Activated CD8-positive, alpha-beta T cell treated with anti-CD3 and anti-CD28 coated beads, Interleukin-2, amount 10 ng/mL, durations not matched to agents 7 days and 5 days (primary cell): ENCODE results near the gene WWC1. TPM values are rescaled to one million over a fixed set of nuclear protein-coding genes. Genes with fewer than 3 reads are reported as not detected.

Source experiments
- ATAC-seq: fragments of 150-1000 bp; cut with Tn5 transposase; one replicate; pipeline ENCODE4 v1.10.0; 2021; ENCODE audit warnings: moderate library complexity
- CTCF ChIA-PET: fragments of 350-600 bp; sonication (Branson Sonifier 250); formaldehyde crosslinking; loops from one replicate; lab custom pipeline; 2021; ENCODE audit warnings: antibody characterized with exemption; lab: Charles Lee
- POLR2A ChIA-PET: fragments of 350-600 bp; sonication (Branson Sonifier 250); formaldehyde crosslinking; loops from one replicate; lab custom pipeline; 2021; ENCODE audit warnings: antibody characterized with exemption; lab: Charles Lee
- DNase-seq: peaks from one replicate; pipeline ENCODE4 v3.0.0-alpha.2; 2020
- H3K27ac Mint-ChIP-seq: one replicate; pipeline ENCODE4 v1.8.0; 2021; ENCODE audit warnings: mild to moderate bottlenecking, mixed read lengths
- H3K27me3 Mint-ChIP-seq: one replicate; pipeline ENCODE4 v1.8.0; 2021; ENCODE audit warnings: low read depth, mixed read lengths
- H3K36me3 Mint-ChIP-seq: one replicate; pipeline ENCODE4 v1.8.0; 2021; ENCODE audit warnings: low read depth, mixed read lengths
- H3K4me1 Mint-ChIP-seq: one replicate; pipeline ENCODE4 v1.8.0; 2021; ENCODE audit warnings: low read depth, mixed read lengths
- H3K4me3 Mint-ChIP-seq: one replicate; pipeline ENCODE4 v1.8.0; 2021; ENCODE audit warnings: mild to moderate bottlenecking, mixed read lengths
- H3K9me3 Mint-ChIP-seq: one replicate; pipeline ENCODE4 v1.8.0; 2022; ENCODE audit warnings: mixed read lengths; ENCODE audit not compliant: insufficient read depth
- total RNA-seq, 2 experiments: library from RNA; stranded (reverse); gene quantifications; one replicate each; pipeline ENCODE4 v1.2.3, GENCODE V29; 2021

The WWC1 gene
- total RNA-seq, 2 experiments from 2014 or later, result not detected

DNA sequence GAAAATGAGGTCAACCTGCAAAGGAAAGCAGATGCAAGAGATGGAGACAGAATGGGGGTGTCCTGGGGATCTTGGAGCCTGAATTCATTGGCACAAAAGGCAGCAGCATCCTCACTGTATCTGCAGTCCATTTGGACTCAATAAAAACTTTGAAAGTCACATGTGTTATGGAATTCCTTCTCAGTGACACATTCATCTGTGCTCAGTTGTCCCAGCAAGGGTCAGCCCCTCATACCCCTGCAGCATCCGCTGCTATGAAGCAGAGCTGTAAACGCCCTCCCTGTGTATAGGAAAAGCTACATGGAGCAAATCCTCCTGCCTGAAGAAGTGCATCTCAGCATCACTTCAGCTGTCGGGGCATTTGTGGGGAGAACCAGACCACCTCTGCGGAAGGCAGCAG, 180.3 kb downstream of the WWC1 start:
- ChIA-PET POLR2A (no interaction called here), CTCF (no interaction called here)
- H3K27me3 Mint-ChIP-seq, result no peaks in the 10 kb centered on the region
- H3K4me3 Mint-ChIP-seq, result no peak overlapping the region
- no peak overlapping the region for H3K27ac Mint-ChIP-seq
- ATAC-seq (no peak), DNase-seq (no peak)
- H3K4me1 Mint-ChIP-seq, result no peaks in the 10 kb centered on the region
- H3K36me3 Mint-ChIP-seq, result no peaks in the 10 kb centered on the region
- H3K9me3 Mint-ChIP-seq, result no peaks in the 10 kb centered on the region

DNA sequence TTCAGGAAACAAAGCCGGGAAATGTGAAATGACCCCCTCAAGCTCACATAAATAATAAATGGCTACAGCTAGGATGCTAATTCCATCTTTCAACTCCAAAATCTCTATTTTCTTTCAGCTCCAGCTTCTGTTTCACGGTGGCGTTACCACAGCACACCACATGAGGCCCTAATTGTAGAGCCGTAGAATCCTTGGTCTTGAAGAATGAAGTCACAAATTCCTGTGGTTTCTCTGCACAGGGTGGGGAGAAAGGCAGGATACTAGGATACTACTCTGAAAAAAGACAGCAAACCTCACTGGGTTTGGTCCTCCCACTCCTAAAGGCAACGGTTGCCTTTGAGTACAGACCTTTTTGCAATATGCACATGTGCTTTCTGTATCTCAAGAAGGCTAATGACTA, 180.9 kb downstream of the WWC1 start:
- Mint-ChIP-seq H3K9me3 (no peaks in the 10 kb centered on the region), H3K27ac (no peak overlapping the region), H3K27me3 (no peaks in the 10 kb centered on the region), H3K36me3 (no peaks in the 10 kb centered on the region), H3K4me1 (peaks cover 3% of the 10 kb centered on the region), H3K4me3 (no peak overlapping the region)
- no peak for ATAC-seq
- ChIA-PET CTCF (no interaction called here), POLR2A (no interaction called here)
- DNase-seq, result no peak

DNA sequence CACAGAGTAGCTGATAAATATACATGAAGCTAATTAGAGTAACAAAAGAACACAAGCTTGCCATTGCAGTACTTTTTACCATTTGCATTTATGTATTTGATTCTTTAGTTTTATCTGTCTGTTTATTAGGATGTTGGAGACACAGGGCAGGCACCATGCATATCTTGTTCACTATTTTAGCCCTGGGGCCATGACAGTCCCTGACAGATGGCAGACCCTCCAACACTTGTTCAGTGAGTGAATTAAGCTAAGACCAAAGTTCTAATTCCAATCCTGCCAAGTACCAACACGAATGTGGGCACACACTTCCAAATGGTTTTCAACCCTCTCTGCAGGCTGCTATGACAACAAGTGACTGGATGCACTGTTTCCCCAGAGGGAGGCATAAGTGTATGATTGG, 182.9 kb downstream of the WWC1 start:
- ATAC-seq, result no peak
- peaks cover 7% of the 10 kb centered on the region for H3K4me1 Mint-ChIP-seq
- no peaks in the 10 kb centered on the region for H3K36me3 Mint-ChIP-seq
- ChIA-PET POLR2A (interaction anchor here (0.6 kb wide), 1 partner anchor 35 kb away, joined by 4 read pairs; no protein-coding TSS in a partner anchor), CTCF (no interaction called here)
- H3K27ac Mint-ChIP-seq, result no peak overlapping the region
- no peaks in the 10 kb centered on the region for H3K9me3 Mint-ChIP-seq
- peaks cover 2% of the 10 kb centered on the region for H3K27me3 Mint-ChIP-seq
- DNase-seq, result no peak
- H3K4me3 Mint-ChIP-seq, result no peak overlapping the region

DNA sequence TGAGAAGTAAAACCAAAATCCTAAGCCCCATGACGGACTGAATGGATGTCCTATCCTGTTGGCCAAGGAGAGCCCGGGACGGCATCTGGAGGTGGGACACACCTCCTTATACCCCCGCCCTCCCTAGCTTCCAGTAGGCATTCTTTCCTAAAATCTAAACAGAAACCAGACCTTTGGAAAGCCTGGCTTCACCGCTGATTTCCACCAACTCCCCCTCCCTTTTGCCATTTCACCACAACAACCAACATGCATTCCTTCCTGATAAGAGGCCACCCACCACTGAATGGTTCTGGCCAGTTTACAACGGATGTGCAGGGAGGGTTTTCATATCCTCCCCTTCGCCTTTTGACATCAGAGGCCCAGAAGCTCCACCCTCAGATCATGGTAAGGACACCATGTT, 185.6 kb downstream of the WWC1 start:
- H3K27me3 Mint-ChIP-seq, result peaks cover 2% of the 10 kb centered on the region
- ChIA-PET POLR2A (interaction anchor here (1.0 kb wide), 1 partner anchor 10 kb away, joined by 3 read pairs; no protein-coding TSS in a partner anchor), CTCF (no interaction called here)
- H3K4me3 Mint-ChIP-seq, result no peak overlapping the region
- H3K4me1 Mint-ChIP-seq, result peaks cover 15% of the 10 kb centered on the region
- no peaks in the 10 kb centered on the region for H3K9me3 Mint-ChIP-seq
- H3K27ac Mint-ChIP-seq, result no peak overlapping the region
- no peaks in the 10 kb centered on the region for H3K36me3 Mint-ChIP-seq
- ATAC-seq (no peak), DNase-seq (no peak)

DNA sequence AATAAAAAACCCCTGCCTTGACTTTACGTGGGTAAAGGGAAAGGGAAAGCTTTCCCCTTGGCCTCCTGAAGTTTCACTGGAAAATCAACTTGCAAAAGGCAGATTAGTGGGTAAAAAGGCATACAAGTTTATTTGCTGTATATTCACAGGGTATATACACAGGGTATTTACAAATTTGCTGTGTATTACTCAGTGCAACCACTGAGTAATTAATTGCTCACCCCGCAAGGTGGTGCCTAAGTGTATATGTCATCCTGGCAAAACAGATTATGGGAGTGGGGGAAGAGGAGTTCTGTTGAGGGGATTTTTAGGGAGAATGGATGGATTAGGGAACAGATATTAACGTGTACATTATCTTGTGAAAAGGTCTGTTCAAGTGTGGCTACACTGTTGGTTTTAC, 187.7 kb downstream of the WWC1 start:
- CTCF ChIA-PET, result no interaction called here
- H3K27me3 Mint-ChIP-seq, result peaks cover 2% of the 10 kb centered on the region
- H3K27ac Mint-ChIP-seq, result no peak overlapping the region
- no peaks in the 10 kb centered on the region for H3K9me3 Mint-ChIP-seq
- H3K4me1 Mint-ChIP-seq, result peaks cover 15% of the 10 kb centered on the region
- ATAC-seq, result no peak
- no peaks in the 10 kb centered on the region for H3K36me3 Mint-ChIP-seq
- no peak overlapping the region for H3K4me3 Mint-ChIP-seq
- DNase-seq, result no peak
- POLR2A ChIA-PET, result no interaction called here

DNA sequence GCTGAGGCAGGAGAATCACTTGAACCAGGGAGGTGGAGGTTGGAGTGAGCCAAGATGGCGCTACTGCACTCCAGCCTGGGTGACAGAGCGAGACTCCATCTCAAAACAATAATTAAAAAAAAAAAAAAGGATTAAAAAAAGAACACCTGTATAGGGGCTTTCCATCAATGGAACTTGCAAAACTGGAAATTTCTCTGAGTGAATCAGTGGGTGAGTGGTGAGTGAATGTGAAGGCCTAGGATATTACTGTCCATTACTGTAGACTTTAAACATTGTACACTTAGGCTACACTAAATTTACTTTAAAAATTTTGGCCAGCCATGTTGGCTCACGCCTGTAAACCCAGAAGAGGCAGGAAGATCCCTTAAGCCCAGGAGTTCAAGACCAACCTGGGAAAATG, 189.2 kb downstream of the WWC1 start:
- H3K36me3 Mint-ChIP-seq, result no peaks in the 10 kb centered on the region
- H3K4me1 Mint-ChIP-seq, result peaks cover 21% of the 10 kb centered on the region
- ATAC-seq (no peak), DNase-seq (no peak)
- H3K27ac Mint-ChIP-seq, result no peak overlapping the region
- CTCF ChIA-PET, result no interaction called here
- no peaks in the 10 kb centered on the region for H3K9me3 Mint-ChIP-seq
- peaks cover 2% of the 10 kb centered on the region for H3K27me3 Mint-ChIP-seq
- POLR2A ChIA-PET, result no interaction called here
- H3K4me3 Mint-ChIP-seq, result no peak overlapping the region

DNA sequence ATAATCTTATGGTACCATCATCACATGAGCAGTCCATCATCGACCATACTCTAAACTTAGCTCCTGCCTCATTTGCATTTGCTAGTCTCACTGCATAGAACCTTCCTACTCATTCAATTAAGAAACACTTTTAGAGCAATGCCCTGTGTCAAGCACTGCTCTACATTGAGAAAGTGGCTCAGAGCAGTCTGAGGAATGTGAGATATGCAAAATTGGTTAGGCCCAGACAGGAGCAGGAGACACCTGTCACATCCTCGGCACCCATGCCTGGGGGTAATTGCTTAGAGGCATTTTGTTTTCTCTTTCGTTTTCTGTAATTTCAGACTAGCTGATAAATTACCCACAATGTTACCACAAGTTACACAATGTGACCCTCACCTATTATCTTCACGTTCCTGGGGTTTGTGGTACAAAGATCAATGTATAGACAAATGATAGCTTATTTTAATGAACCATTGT, 189.9 kb downstream of the WWC1 start:
- POLR2A ChIA-PET, result interaction anchor here (0.6 kb wide), 1 partner anchor 98 kb away, joined by 3 read pairs; the partner anchor contains the start of gene PANK3
- ATAC-seq, result no peak
- H3K4me3 Mint-ChIP-seq, result no peak overlapping the region

DNA sequence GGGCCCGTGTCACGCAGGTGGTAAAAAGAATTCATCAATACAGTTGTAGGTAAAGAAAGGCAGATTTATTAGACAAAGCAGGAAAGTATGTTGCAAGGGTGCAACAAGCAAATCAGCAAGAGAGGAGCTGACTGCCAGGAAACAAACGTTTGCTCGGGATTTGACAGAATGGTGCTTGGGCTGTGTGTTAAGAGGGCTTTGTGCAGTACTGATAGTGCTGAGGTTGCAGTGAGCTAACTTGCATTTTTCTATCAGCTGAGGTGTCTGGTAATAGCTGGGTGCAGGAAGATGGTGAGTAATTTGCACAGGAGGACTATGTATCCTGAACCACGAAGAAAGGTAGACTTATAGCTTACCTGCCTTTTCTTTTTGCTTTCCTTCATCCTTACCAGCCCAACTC, 190.9 kb downstream of the WWC1 start:
- Mint-ChIP-seq H3K9me3 (no peaks in the 10 kb centered on the region), H3K27me3 (peaks cover 2% of the 10 kb centered on the region)

More for the DNA sequence above, 189.9 kb downstream of the WWC1 start:
- peaks cover 28% of the 10 kb centered on the region for H3K4me1 Mint-ChIP-seq
- no peaks in the 10 kb centered on the region for H3K36me3 Mint-ChIP-seq
- H3K27ac Mint-ChIP-seq, result no peak overlapping the region
- CTCF ChIA-PET, result no interaction called here
- H3K9me3 Mint-ChIP-seq, result no peaks in the 10 kb centered on the region
- peak; percentile 24 for DNase-seq
- peaks cover 2% of the 10 kb centered on the region for H3K27me3 Mint-ChIP-seq

DNA sequence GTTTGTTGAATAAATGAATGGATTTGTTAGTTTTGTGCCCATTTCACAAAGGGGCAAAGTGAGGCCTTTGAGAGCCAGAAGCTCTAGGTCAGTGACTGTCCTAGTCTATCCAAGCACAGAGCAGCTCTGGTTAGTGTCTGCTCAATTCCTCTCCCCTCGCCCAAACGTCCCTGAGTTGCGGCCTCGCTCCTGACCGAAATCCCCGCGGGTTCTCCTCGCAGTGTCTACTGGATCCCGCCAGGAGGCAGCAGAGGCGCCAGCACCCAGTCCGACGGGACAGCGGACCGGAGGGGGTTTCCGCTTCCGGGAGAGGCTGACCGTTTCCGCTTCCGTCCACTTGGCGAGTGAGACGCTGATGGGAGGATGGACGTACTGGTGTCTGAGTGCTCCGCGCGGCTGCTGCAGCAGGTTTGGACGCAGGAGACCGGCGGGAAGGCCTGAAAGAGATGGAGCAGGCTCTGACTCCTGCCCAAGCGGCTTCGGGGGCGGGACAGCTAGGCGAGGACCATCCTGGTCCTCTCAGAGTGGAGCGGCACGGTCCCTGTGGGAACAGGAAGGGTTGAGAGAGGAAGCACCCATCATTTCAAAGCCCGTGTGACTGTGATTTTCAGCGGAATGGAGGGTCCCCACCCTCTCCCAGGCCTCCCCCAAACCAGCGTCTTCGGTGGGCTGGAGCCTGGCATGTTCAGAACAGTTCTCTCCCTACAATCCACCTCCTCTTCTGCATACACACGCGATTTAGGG, 194.9 kb downstream of the WWC1 start, which contains the start of gene RARS1:
Gene RARS1 (plus strand): TSS at position 336 of the 744 bp plus-strand sequence. CDS start 28 bp downstream, at position 364.
- H3K27me3 Mint-ChIP-seq, result no peaks in the 10 kb centered on the region
- H3K9me3 Mint-ChIP-seq, result no peaks in the 10 kb centered on the region
- H3K4me1 Mint-ChIP-seq, result peaks cover 36% of the 10 kb centered on the region
- DNase-seq, result peak; percentile 93
- ChIA-PET CTCF (interaction anchor here (0.7 kb wide), 1 partner anchor 10 kb away, joined by 3 read pairs; no protein-coding TSS in a partner anchor), POLR2A (interaction anchor here (0.8 to 1.2 kb wide), 2 partner anchors 89 to 93 kb away, joined by 5 to 6 read pairs; partner anchors contain the start of gene PANK3)
- peaks cover 21% of the 10 kb centered on the region for H3K36me3 Mint-ChIP-seq
- ATAC-seq, result peak; percentile 96
- H3K27ac Mint-ChIP-seq, result peak within 1 kb of the TSS; percentile 96
- H3K4me3 Mint-ChIP-seq, result peak within 1 kb of the TSS; percentile 99

More for the DNA sequence above, 190.9 kb downstream of the WWC1 start:
- Mint-ChIP-seq H3K4me3 (no peak overlapping the region), H3K27ac (no peak overlapping the region), H3K4me1 (peaks cover 29% of the 10 kb centered on the region), H3K36me3 (no peaks in the 10 kb centered on the region)
- ATAC-seq (no peak), DNase-seq (no peak)
- CTCF ChIA-PET, result no interaction called here
- POLR2A ChIA-PET, result interaction anchor here (0.7 kb wide), 1 partner anchor 56 kb away, joined by 3 read pairs; no protein-coding TSS in a partner anchor

DNA sequence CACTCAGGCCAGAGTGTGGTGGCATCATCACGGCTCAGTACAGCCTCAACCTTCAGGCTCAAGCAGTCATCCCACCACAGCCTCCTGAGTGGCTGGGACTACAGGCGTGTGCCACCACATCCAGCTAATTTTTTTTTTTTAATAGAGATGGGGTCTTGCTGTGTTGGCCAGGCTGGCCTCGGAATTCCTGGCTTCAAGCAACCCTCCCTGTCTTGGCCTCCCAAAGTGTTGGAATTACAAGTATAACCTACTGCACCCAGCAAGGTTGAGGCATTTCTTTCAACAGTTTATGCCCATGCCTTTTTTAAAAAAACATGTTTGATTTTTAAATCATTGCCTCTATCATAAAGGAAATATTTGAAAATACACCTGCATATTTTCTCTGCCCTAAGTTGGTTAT, 197.6 kb downstream of the WWC1 start:
- peaks cover 43% of the 10 kb centered on the region for H3K36me3 Mint-ChIP-seq
- no peak for ATAC-seq
- H3K27me3 Mint-ChIP-seq, result no peaks in the 10 kb centered on the region
- no peak overlapping the region for H3K4me3 Mint-ChIP-seq
- H3K27ac Mint-ChIP-seq, result no peak overlapping the region
- no peak for DNase-seq
- H3K4me1 Mint-ChIP-seq, result peaks cover 30% of the 10 kb centered on the region
- ChIA-PET POLR2A (no interaction called here), CTCF (no interaction called here)
- H3K9me3 Mint-ChIP-seq, result no peaks in the 10 kb centered on the region

DNA sequence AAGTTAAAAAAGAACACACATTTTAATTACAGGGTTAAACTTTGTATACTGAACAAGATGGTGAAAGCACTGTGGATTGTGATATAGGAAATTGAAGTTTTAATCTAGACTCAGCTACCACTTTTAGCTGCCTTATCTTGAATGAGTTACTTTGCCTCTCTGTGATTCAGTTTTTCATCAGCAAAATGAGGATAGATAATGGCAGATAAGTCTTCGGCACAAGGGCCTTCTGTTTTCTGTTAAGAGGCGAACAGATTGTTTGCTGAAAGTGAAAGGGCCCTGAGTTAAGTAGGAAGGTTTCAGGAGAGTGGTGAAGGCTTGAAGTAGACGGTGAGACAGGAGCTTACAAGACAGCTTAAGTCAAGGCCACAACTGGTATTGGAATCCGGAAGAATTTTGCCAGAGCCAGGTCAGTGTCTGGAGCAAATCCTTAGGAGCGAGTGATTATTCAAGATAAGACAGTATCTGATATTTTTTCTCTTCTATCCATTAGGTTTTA, 202.7 kb downstream of the WWC1 start:
- CTCF ChIA-PET, result no interaction called here
- Mint-ChIP-seq H3K4me1 (peaks cover 1% of the 10 kb centered on the region), H3K27ac (no peak overlapping the region), H3K9me3 (no peaks in the 10 kb centered on the region), H3K27me3 (no peaks in the 10 kb centered on the region), H3K4me3 (no peak overlapping the region), H3K36me3 (peaks cover 69% of the 10 kb centered on the region)
- DNase-seq (no peak), ATAC-seq (no peak)
- POLR2A ChIA-PET, result no interaction called here

DNA sequence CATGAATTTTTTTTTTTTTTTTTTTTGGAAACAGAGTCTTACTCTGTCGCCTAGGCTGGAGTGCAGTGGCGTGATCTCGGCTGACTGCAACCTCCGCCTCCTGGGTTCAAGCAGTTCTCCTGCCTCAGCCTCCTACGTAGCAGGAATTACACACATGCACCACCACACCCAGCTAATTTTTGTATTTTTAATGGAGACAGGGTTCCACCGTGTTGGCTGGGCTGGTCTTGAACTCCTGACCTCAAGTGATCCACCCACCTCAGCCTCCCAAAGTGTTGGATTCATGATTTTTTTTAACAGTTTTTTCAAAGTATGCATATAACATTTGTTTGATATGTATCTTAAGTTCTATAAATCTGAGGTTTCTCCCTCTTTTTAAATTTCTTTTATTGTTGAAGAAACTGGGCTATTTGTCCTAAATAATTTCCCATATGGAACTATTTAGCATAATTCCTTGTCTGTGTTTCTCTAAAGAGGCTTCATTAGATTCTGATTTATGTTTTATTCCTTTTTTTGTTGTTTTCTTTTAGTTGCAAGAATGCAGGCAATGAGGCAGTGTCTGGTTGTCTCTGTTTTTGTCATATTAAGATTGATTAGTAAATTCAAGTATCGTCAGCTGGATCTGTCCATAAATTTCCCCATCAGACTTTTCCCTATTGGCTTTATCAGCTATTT, 211.3 kb downstream of the WWC1 start:
- DNase-seq (no peak), ATAC-seq (no peak)
- Mint-ChIP-seq H3K36me3 (peaks cover 49% of the 10 kb centered on the region), H3K4me1 (no peaks in the 10 kb centered on the region), H3K27ac (no peak overlapping the region), H3K9me3 (no peaks in the 10 kb centered on the region), H3K27me3 (no peaks in the 10 kb centered on the region), H3K4me3 (no peak overlapping the region)
- CTCF ChIA-PET, result no interaction called here
- POLR2A ChIA-PET, result no interaction called here
